ENCODE data around the gene METTL16. TPM values are rescaled to one million over a fixed set of nuclear protein-coding genes. Genes with fewer than 3 reads are reported as not detected.

Gene METTL16
- total and polyA plus RNA-seq, 2 donors (not counting 1 experiment from before 2014, with no cell fraction given), result 19.2 to 56.5 TPM

DNA sequence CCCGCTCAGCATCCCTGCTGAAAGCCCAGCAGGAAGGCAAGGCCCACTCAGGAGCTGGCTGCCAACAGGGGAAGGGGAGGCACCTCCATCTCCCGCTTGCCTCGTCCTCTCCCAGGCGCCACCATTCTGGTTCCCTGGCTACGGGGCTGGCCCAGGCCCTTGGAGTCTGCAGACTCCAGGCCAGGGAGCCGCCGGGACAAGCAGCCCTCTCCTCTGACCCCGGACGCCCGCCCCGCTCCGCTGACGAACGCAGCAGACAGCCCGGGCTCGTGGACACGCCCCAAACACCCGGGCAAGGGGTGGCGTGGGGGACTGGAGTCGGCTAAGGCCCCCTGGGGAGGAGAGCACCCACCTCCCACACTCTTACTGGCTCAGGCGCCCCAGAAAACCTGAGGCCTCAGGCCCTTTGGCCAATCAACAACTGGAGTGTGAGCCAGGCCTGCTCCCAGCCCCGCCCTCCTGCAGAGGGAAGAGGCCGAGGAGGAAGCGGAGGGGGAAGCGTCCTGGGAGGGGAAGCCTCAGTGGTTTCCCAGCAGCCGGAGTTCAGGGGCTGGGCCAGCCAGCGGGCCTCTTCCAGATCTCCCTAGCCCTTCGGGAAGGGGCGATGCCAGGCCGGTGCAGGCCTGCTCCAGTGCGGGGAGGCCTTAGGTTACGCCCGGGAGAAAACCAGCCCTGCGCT lies 115.0 kb downstream of the METTL16 start:
- H3K4me2 ChIP-seq (replicated peaks; ENCODE audit: low read depth, low read length, poor library complexity, severe bottlenecking), result peak overlapping the region; percentile 98
- H3K9me3 ChIP-seq (ENCODE audit: control extremely low read depth in 1 of 3, control insufficient read depth in 2 of 3, insufficient read depth in 1 of 3, low read length in 2 of 3), result no peaks in the 10 kb centered on the region
- peak overlapping the region in 4 of 5 experiments; percentile 25 to 43 (median 33) for H3K4me3 ChIP-seq (ENCODE audit: control extremely low read depth in 1 of 5, extremely low read depth in 1 of 5, insufficient read depth in 1 of 5, low read depth in 2 of 5, low read length in 4 of 5)
- no peaks in the 10 kb centered on the region for H3K36me3 ChIP-seq (replicated peaks in 1 of 2; ENCODE audit: control extremely low read depth in 1 of 2, control insufficient read depth in 1 of 2, extremely low read depth in 1 of 2, insufficient read depth in 2 of 2, low read length in 1 of 2)
- ATAC-seq (ENCODE audit: low read depth), result no peak
- Mint-ChIP-seq H3K4me3 (peak overlapping the region; percentile 83), H3K27ac (peak overlapping the region; percentile 41), H3K27me3 (no peaks in the 10 kb centered on the region), H3K9me3 (ENCODE audit: insufficient read depth) (no peaks in the 10 kb centered on the region), H3K4me1 (peaks cover 60% of the 10 kb centered on the region)
- no peak for TF ChIP-seq EZH2 (IDR thresholded peaks at IDR 0.05; ENCODE audit: borderline replicate concordance, insufficient read depth, low read depth, low read length, poor library complexity, severe bottlenecking)
- TF ChIP-seq, protein P1, sequence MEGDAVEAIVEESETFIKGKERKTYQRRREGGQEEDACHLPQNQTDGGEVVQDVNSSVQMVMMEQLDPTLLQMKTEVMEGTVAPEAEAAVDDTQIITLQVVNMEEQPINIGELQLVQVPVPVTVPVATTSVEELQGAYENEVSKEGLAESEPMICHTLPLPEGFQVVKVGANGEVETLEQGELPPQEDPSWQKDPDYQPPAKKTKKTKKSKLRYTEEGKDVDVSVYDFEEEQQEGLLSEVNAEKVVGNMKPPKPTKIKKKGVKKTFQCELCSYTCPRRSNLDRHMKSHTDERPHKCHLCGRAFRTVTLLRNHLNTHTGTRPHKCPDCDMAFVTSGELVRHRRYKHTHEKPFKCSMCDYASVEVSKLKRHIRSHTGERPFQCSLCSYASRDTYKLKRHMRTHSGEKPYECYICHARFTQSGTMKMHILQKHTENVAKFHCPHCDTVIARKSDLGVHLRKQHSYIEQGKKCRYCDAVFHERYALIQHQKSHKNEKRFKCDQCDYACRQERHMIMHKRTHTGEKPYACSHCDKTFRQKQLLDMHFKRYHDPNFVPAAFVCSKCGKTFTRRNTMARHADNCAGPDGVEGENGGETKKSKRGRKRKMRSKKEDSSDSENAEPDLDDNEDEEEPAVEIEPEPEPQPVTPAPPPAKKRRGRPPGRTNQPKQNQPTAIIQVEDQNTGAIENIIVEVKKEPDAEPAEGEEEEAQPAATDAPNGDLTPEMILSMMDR (IDR thresholded peaks at IDR 0.05), result no peak
- H3K9ac ChIP-seq (ENCODE audit: low read length), result peak overlapping the region; percentile 33
- peaks cover 63% of the 10 kb centered on the region for H3K79me2 ChIP-seq (ENCODE audit: control insufficient read depth, insufficient read depth, low read length)
- H4K20me1 ChIP-seq (ENCODE audit: control insufficient read depth, insufficient read depth, low read length, poor library complexity, severe bottlenecking), result peaks cover 60% of the 10 kb centered on the region
- intact Hi-C loops (cut with micrococcal nuclease), result no loop called here
- WGBS (ENCODE audit: insufficient coverage), result 10% methylated on average over 34 of the region's 34 CpGs
- no peaks in the 10 kb centered on the region for H3K27me3 ChIP-seq (replicated peaks in 1 of 4; ENCODE audit: control extremely low read depth in 1 of 4, control insufficient read depth in 3 of 4, insufficient read depth in 4 of 4, low read length in 3 of 4)
- ChIA-PET POLR2A (no interaction called here), CTCF (interaction anchor here (3.1 kb wide), 1 partner anchor 19 kb away, joined by 17 read pairs; no protein-coding TSS in a partner anchor)
- peak overlapping the region in 1 of 2 donors; percentile 29 for H3K27ac ChIP-seq (ENCODE audit: low read length in 2 of 2)
- peak overlapping the region; percentile 26 for H2AFZ ChIP-seq (ENCODE audit: insufficient read depth, low read depth, low read length, poor library complexity, severe bottlenecking)
- peaks cover 45 to 59% of the 10 kb centered on the region in 2 donors for H3K4me1 ChIP-seq (ENCODE audit: control insufficient read depth in 2 of 2, insufficient read depth in 2 of 2, low read length in 2 of 2)
- DNase-seq, result peak; percentile 65

DNA sequence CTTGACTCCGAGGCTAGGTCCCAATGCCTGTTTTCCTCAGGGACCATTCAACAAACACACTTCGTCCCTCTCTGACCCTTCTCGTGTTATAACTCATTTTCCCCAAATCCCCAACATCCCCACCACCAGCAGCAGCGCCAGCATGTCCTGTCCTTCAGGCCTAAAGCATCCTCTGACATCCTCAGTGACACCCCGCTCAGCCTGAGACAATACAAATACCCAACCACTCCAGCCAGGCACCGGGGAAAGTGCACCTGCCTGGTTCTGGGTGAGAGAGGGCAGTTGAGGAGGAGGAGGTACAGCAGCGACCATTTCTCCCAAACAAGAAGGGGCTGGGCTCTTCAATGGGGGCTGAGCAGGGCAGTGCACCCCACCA lies 115.5 kb downstream of the METTL16 start:
- Histone ChIP-seq H3K4me1 (ENCODE audit: control insufficient read depth in 2 of 2, insufficient read depth in 2 of 2, low read length in 2 of 2) (peaks cover 50 to 64% of the 10 kb centered on the region in 2 donors), H3K4me3 (ENCODE audit: control extremely low read depth in 1 of 5, extremely low read depth in 1 of 5, insufficient read depth in 1 of 5, low read depth in 2 of 5, low read length in 4 of 5) (peak overlapping the region in 3 of 5 experiments; percentile 25 to 43 (median 26))
- intact Hi-C loops (cut with micrococcal nuclease), result no loop called here

More for the DNA sequence above, 115.5 kb downstream of the METTL16 start:
- no peak for ATAC-seq (ENCODE audit: low read depth)
- ChIA-PET CTCF (interaction anchor here (1.6 kb wide), 1 partner anchor 20 kb away, joined by 4 read pairs; no protein-coding TSS in a partner anchor), POLR2A (no interaction called here)
- DNase-seq, result no peak
- no peaks in the 10 kb centered on the region for H3K36me3 ChIP-seq (replicated peaks in 1 of 2; ENCODE audit: control extremely low read depth in 1 of 2, control insufficient read depth in 1 of 2, extremely low read depth in 1 of 2, insufficient read depth in 2 of 2, low read length in 1 of 2)
- peaks cover 67% of the 10 kb centered on the region for H3K79me2 ChIP-seq (ENCODE audit: control insufficient read depth, insufficient read depth, low read length)
- Mint-ChIP-seq H3K27me3 (no peaks in the 10 kb centered on the region), H3K27ac (peak overlapping the region; percentile 74), H3K4me1 (peaks cover 64% of the 10 kb centered on the region), H3K4me3 (peak overlapping the region; percentile 83), H3K9me3 (ENCODE audit: insufficient read depth) (no peaks in the 10 kb centered on the region)
- no peaks in the 10 kb centered on the region for H3K27me3 ChIP-seq (replicated peaks in 1 of 4; ENCODE audit: control extremely low read depth in 1 of 4, control insufficient read depth in 3 of 4, insufficient read depth in 4 of 4, low read length in 3 of 4)
- peaks cover 65% of the 10 kb centered on the region for H4K20me1 ChIP-seq (ENCODE audit: control insufficient read depth, insufficient read depth, low read length, poor library complexity, severe bottlenecking)
- H2AFZ ChIP-seq (ENCODE audit: insufficient read depth, low read depth, low read length, poor library complexity, severe bottlenecking), result no peak overlapping the region
- H3K4me2 ChIP-seq (replicated peaks; ENCODE audit: low read depth, low read length, poor library complexity, severe bottlenecking), result peak overlapping the region; percentile 98
- H3K9me3 ChIP-seq (ENCODE audit: control extremely low read depth in 1 of 3, control insufficient read depth in 2 of 3, insufficient read depth in 1 of 3, low read length in 2 of 3), result no peaks in the 10 kb centered on the region
- H3K9ac ChIP-seq (ENCODE audit: low read length), result peak overlapping the region; percentile 33
- TF ChIP-seq EZH2 (IDR thresholded peaks at IDR 0.05; ENCODE audit: borderline replicate concordance, insufficient read depth, low read depth, low read length, poor library complexity, severe bottlenecking), result no peak
- TF ChIP-seq, protein P1 (IDR thresholded peaks at IDR 0.05), result no peak
- H3K27ac ChIP-seq (ENCODE audit: low read length in 2 of 2), result peak overlapping the region in 1 of 2 donors; percentile 29
- WGBS (ENCODE audit: insufficient coverage), result 79% methylated on average over 5 of the region's 7 CpGs

All from B cell (primary cell).